Psoas muscle (tissue), 8 donors: ENCODE results near the gene CACNA1E. TPM values are rescaled to one million over a fixed set of nuclear protein-coding genes. Genes with fewer than 3 reads are reported as not detected.

ENCODE experiments used
- ATAC-seq, 4 donors: fragments of 200-7000 bp; cut with Tn5 transposase; one replicate each; pipeline ENCODE4 v1.9.1; 2020; ENCODE audit warnings: moderate library complexity in 3 of 4, mild to moderate bottlenecking in 2 of 4
- DNase-seq, 2 donors: peaks; one replicate each; pipeline ENCODE4 v3.0.0-alpha.2; 2020
- H3K27ac ChIP-seq: fragments of 200-600 bp; one replicate; pipeline ENCODE4 v1.8.0; 2022
- H3K27me3 ChIP-seq, 3 donors: fragments of 200-600 bp in 1 of 3; one replicate each; pipeline versions ENCODE4 v1.6.1 to v1.8.0; 2013 to 2022; ENCODE audit warnings: low read length in 2 of 3, mild to moderate bottlenecking in 2 of 3, moderate library complexity in 1 of 3; ENCODE audit not compliant: insufficient read depth in 3 of 3
- H3K36me3 ChIP-seq, 2 donors: fragments of 200-600 bp in 1 of 2; one replicate each; pipeline versions ENCODE4 v1.6.1 to v1.8.0; 2013 to 2022; ENCODE audit warnings: low read depth in 1 of 2, mild to moderate bottlenecking in 1 of 2, moderate library complexity in 1 of 2; ENCODE audit not compliant: insufficient read depth in 1 of 2
- H3K4me1 ChIP-seq: fragments of 200-600 bp; one replicate; pipeline ENCODE4 v1.8.0; 2022
- H3K4me3 ChIP-seq: fragments of 200-600 bp; one replicate; pipeline ENCODE4 v1.8.0; 2022; ENCODE audit warnings: mild to moderate bottlenecking
- H3K9me3 ChIP-seq: fragments of 200-600 bp; one replicate; pipeline ENCODE4 v1.8.0; 2022
- CTCF ChIP-seq: fragments of 200-600 bp; IDR thresholded peaks from one replicate; pipeline ENCODE4 v1.8.0; 2022; ENCODE audit warnings: antibody characterized with exemption
- WGBS, 3 donors: extraction: QIAGEN DNeasy Blood & Tissue Kit; methylation state at CpG; one replicate each; pipeline versions ENCODE4 v1.1.6 to v1.1.7; 2013; 5-methylcytosine and 5-hydroxymethylcytosine counted together
- intact Hi-C, 2 donors: fragments of 100-400 bp; cut with DNase I; formaldehyde crosslinking; loops; one replicate each; pipeline versions ENCODE4 v1.11.0 to v1.14.2; 2022
- polyA plus RNA-seq, 3 donors: library from polyadenylated mRNA; stranded (reverse); fragments of 200-250 nt; gene quantifications; one replicate each; pipeline ENCODE4 v1.2.3, GENCODE V29; 2013
- total RNA-seq, 4 donors: library from RNA; stranded (reverse); fragmentation: NEBNext Ultra II Directional in 2 of 4; extraction: Animal tissue kit (Norgen Biotek cat#: 25700) in 2 of 4; gene quantifications; one replicate each; pipeline versions ENCODE4 v1.2.1 to v1.2.4, GENCODE V29; 2021 to 2023
- donor health status: healthy with polysubstance abuse.
- donor health status: DM: no; HTN: no; CAD: no; lungs with moderate emphysema.
- donor health status: Bipolar disorder and iron deficiency.
- donor health status: healthy.
- donor health status: DM: yes; HTN: yes; CAD: no.
- donor health status: DM: no; HTN: no; CAD: no.
- donor health status: DM: no; HTN: no; CAD: no.
- donor health status: DM: yes; HTN: yes; CAD: no.

Gene CACNA1E
- total and polyA plus RNA-seq, 7 donors: 0.03 to 0.06 (median 0.05) TPM; not detected in 3

- 18 to 45% (median 32%) methylated on average over 1 of the region's 1 CpG for WGBS, 3 donors
- DNase-seq (no peak), ATAC-seq (no peak)
- no peak for TF ChIP-seq CTCF
- Histone ChIP-seq H3K27me3 (no peaks in the 10 kb centered on the region), H3K4me1 (peaks cover 6% of the 10 kb centered on the region), H3K27ac (no peak overlapping the region), H3K9me3 (no peaks in the 10 kb centered on the region), H3K4me3 (no peak overlapping the region), H3K36me3 (no peaks in the 10 kb centered on the region)
- intact Hi-C loops: no loop called here
Measured at GRCh38 chr1:181632492-181632891, 149.2 kb downstream of the CACNA1E start.

- WGBS, 3 donors: 75 to 89% (median 81%) methylated on average over 6 of the region's 6 CpGs
- H3K27me3 ChIP-seq: no peaks in the 10 kb centered on the region
- intact Hi-C loops: no loop called here
Measured at GRCh38 chr1:181632960-181633359, 149.6 kb downstream of the CACNA1E start.

GRCh38 chr1:181635110-181635509 lies 151.8 kb downstream of the CACNA1E start:
- no peak for TF ChIP-seq CTCF
- Histone ChIP-seq H3K27ac (no peak overlapping the region), H3K9me3 (no peaks in the 10 kb centered on the region), H3K27me3 (no peaks in the 10 kb centered on the region), H3K4me1 (peaks cover 6% of the 10 kb centered on the region), H3K4me3 (no peak overlapping the region), H3K36me3 (no peaks in the 10 kb centered on the region)
- ATAC-seq (no peak), DNase-seq (no peak)
- 17 to 72% (median 52%) methylated on average over 1 of the region's 1 CpG for WGBS, 3 donors
- intact Hi-C loops: no loop called here

More at GRCh38 chr1:181632960-181633359, 149.6 kb downstream of the CACNA1E start:
- TF ChIP-seq CTCF: no peak
- Histone ChIP-seq H3K9me3 (no peaks in the 10 kb centered on the region), H3K27ac (no peak overlapping the region), H3K4me3 (no peak overlapping the region), H3K36me3 (no peaks in the 10 kb centered on the region), H3K4me1 (peaks cover 6% of the 10 kb centered on the region)
- ATAC-seq: no peak
- DNase-seq: no peak

- Histone ChIP-seq H3K27ac (no peak overlapping the region), H3K4me1 (no peaks in the 10 kb centered on the region), H3K36me3 (no peaks in the 10 kb centered on the region), H3K27me3 (no peaks in the 10 kb centered on the region), H3K9me3 (no peaks in the 10 kb centered on the region), H3K4me3 (no peak overlapping the region)
- DNase-seq (no peak), ATAC-seq (peak in 2 of 4 donors; percentile 45 to 57)
- intact Hi-C loops: no loop called here
- no peak for TF ChIP-seq CTCF
Measured at GRCh38 chr1:181637998-181638397, 154.7 kb downstream of the CACNA1E start.

- Histone ChIP-seq H3K9me3 (no peaks in the 10 kb centered on the region), H3K4me3 (no peak overlapping the region), H3K27me3 (no peaks in the 10 kb centered on the region), H3K4me1 (no peaks in the 10 kb centered on the region), H3K27ac (no peak overlapping the region), H3K36me3 (no peaks in the 10 kb centered on the region)
- DNase-seq (no peak), ATAC-seq (no peak)
- intact Hi-C loops: no loop called here
- 69 to 84% (median 71%) methylated on average over 3 of the region's 3 CpGs for WGBS, 3 donors
- no peak for TF ChIP-seq CTCF
Measured at GRCh38 chr1:181640956-181641355, 157.6 kb downstream of the CACNA1E start.
